Panc1 (cell line): ENCODE measurements around the gene SDK2.

Experiments
- POLR2AphosphoS5 ChIP-seq: IDR thresholded peaks from 2 replicates; pipeline ENCODE4 v1.6.1; 2012; ENCODE audit warnings: mild to moderate bottlenecking, low read depth, low read length, moderate library complexity
- SIN3A ChIP-seq: IDR thresholded peaks from 2 replicates; pipeline ENCODE4 v1.6.1; 2012; ENCODE audit warnings: low read depth, mild to moderate bottlenecking, low read length, moderate library complexity, borderline replicate concordance; ENCODE audit not compliant: insufficient read depth
- TF ChIP-seq, protein P1 (sequence below): fragments of 450-650 bp; IDR thresholded peaks from 2 replicates; pipeline ENCODE4 v1.5.1; 2017; ENCODE audit warnings: mild to moderate bottlenecking

DNA sequence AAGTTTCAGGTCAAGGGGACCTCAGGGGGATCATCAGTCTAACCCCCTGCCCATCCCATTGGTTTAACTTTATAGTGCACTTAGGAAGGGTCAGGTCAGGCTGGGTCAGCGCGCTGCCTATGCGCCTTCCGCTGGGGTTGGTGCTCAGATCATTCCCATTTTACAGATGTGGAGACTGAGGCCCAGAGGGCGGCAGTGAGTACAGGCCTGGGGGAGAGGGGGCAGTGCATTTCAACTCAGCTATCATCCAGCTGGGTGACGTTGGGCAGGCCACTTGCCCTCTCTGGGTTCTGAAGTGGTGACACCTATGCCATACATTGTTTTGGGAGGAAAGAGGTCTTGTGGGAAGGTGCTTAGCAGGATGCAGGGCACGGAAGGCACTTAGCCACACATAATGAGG lies 204.6 kb downstream of the SDK2 start:
- TF ChIP-seq, protein P1, sequence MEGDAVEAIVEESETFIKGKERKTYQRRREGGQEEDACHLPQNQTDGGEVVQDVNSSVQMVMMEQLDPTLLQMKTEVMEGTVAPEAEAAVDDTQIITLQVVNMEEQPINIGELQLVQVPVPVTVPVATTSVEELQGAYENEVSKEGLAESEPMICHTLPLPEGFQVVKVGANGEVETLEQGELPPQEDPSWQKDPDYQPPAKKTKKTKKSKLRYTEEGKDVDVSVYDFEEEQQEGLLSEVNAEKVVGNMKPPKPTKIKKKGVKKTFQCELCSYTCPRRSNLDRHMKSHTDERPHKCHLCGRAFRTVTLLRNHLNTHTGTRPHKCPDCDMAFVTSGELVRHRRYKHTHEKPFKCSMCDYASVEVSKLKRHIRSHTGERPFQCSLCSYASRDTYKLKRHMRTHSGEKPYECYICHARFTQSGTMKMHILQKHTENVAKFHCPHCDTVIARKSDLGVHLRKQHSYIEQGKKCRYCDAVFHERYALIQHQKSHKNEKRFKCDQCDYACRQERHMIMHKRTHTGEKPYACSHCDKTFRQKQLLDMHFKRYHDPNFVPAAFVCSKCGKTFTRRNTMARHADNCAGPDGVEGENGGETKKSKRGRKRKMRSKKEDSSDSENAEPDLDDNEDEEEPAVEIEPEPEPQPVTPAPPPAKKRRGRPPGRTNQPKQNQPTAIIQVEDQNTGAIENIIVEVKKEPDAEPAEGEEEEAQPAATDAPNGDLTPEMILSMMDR = no peak
- no peak for TF ChIP-seq POLR2AphosphoS5
- TF ChIP-seq SIN3A = no peak
